ENCODE measurements around the gene SMAD1. TPM values are rescaled to one million over a fixed set of nuclear protein-coding genes. Genes with fewer than 3 reads are reported as not detected.

The SMAD1 gene
- total RNA-seq, 4 donors from 2014 or later = 48.1 to 102 (median 67.4) TPM

GRCh38 chr4:145507636-145508035, 26.0 kb downstream of the SMAD1 start:
- intact Hi-C loops (cut with DNase I) = no loop called here
- DNase-seq = no peak
- H3K4me3 ChIP-seq (replicated peaks in 1 of 3) = no peak overlapping the region
- H3K36me3 ChIP-seq = no peaks in the 10 kb centered on the region
- H3K9me3 ChIP-seq = no peaks in the 10 kb centered on the region
- WGBS, 2 donors = 76 to 86% methylated on average over 1 of the region's 1 CpG
- no peaks in the 10 kb centered on the region for H3K27me3 ChIP-seq
- H3K4me1 ChIP-seq = peaks cover 18 to 24% of the 10 kb centered on the region in 2 donors
- no peak for TF ChIP-seq CTCF (IDR thresholded peaks at IDR 0.05)
- TF ChIP-seq POLR2A (IDR thresholded peaks at IDR 0.05) = no peak
- peak overlapping the region in 1 of 3 donors; percentile 45 for H3K27ac ChIP-seq

GRCh38 chr4:145511913-145512522, 30.4 kb downstream of the SMAD1 start:
- DNase-seq = no peak
- H3K36me3 ChIP-seq = no peaks in the 10 kb centered on the region
- H3K27me3 ChIP-seq = no peaks in the 10 kb centered on the region
- H3K4me3 ChIP-seq (replicated peaks in 1 of 3) = no peak overlapping the region
- H3K9me3 ChIP-seq = no peaks in the 10 kb centered on the region
- peaks cover 9 to 12% of the 10 kb centered on the region in 2 donors for H3K4me1 ChIP-seq
- TF ChIP-seq POLR2A (IDR thresholded peaks at IDR 0.05) = no peak
- no peak for TF ChIP-seq CTCF (IDR thresholded peaks at IDR 0.05)
- intact Hi-C loops (cut with DNase I) = no loop called here
- 82 to 85% methylated on average over 2 of the region's 2 CpGs for WGBS, 2 donors
- no peak overlapping the region for H3K27ac ChIP-seq

DNA sequence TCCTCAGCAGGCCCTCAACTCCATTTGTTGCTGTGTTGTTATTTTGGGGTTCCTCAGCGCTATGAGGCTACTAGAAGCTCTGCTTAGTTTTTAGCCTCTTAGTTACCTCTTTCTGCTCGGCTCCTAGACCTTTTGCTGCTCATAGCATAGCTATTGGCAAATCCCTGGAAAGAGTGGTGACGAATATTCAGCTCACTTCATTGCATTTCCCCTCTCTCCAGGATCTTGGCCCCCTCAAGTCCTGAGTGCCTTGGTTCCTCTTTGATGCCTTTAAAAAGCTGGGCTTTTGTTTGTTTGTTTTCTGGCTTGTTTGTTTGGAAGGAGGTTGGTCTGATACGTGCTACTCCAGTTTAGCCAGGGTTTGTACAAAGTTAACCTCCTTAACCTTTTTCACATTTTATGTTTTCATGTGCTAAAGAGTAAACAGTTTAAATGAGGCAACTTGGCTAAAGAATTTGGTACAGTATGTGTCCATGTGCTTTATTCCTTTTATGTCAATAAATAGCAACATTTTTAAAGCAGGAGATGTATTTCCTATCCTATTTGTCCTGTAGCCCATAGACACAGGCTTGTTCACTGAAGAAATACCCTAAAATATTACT, 31.5 kb downstream of the SMAD1 start:
- no peaks in the 10 kb centered on the region for H3K9me3 ChIP-seq

DNA sequence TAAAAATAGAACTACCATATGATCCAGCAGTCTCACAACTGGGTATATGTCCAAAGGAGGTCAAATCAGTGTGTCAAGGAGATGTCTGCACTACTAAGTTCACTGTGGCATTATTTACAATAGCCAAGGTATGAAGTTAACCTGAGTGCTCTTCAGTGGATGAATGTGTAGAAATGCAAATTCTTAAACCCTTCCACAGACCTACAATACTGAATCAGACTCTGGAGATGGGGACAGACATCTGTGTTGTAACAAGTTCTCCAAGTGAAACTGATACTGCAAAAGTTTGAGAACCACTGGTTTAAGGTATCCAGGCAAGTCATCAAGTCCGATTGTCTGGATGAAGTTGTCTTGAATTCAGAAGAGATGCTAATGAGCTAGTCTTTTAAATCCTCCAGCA, 38.5 kb downstream of the SMAD1 start:
- no peaks in the 10 kb centered on the region for H3K36me3 ChIP-seq
- WGBS, 2 donors = 100% methylated on average over 1 of the region's 1 CpG

More for the DNA sequence above, 31.5 kb downstream of the SMAD1 start:
- no peak for DNase-seq
- WGBS, 2 donors = 79 to 81% methylated on average over 4 of the region's 4 CpGs
- intact Hi-C loops (cut with DNase I) = no loop called here
- Histone ChIP-seq H3K4me1 (peaks cover 3 to 4% of the 10 kb centered on the region in 2 donors), H3K27me3 (no peaks in the 10 kb centered on the region), H3K36me3 (no peaks in the 10 kb centered on the region), H3K4me3 (replicated peaks in 1 of 3) (no peak overlapping the region), H3K27ac (no peak overlapping the region)
- TF ChIP-seq CTCF (IDR thresholded peaks at IDR 0.05) (no peak), POLR2A (IDR thresholded peaks at IDR 0.05) (no peak)

More for the DNA sequence above, 38.5 kb downstream of the SMAD1 start:
- DNase-seq = no peak
- Histone ChIP-seq H3K9me3 (no peaks in the 10 kb centered on the region), H3K4me1 (peaks cover 5 to 12% of the 10 kb centered on the region in 2 donors), H3K27me3 (no peaks in the 10 kb centered on the region), H3K4me3 (replicated peaks in 1 of 3) (no peak overlapping the region), H3K27ac (no peak overlapping the region)
- TF ChIP-seq CTCF (IDR thresholded peaks at IDR 0.05) = no peak
- intact Hi-C loops (cut with DNase I) = no loop called here

All from thyroid gland (tissue), 4 donors.